ENCODE measurements around the gene RCOR2. TPM values are rescaled to one million over a fixed set of nuclear protein-coding genes. Genes with fewer than 3 reads are reported as not detected.

The RCOR2 gene
- total and polyA plus RNA-seq, 2 donors (not counting 1 experiment from before 2014, with no cell fraction given): not detected

DNA sequence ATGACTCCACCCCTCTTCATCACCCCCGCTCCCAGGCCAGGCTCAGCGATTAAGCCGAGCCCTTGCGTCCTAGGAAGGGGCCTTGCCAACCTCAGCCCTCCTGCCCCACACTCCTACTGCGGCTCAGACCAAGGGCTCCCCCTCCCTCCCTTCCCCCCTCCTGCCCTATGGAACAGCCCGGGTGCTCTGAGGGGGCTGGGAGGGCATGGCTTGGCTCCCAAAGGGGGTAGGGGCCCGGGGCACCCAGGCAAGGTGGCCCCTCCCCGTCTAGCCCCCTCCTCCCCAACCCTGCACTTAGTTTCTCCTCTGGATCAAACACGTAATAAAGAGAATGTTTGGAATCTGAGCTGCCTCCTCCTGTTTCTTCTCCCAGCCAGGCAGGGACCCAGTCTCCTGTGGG is 6.3 kb downstream of the RCOR2 start:
- no peak overlapping the region for H3K4me2 ChIP-seq (replicated peaks; ENCODE audit: low read depth, low read length, poor library complexity, severe bottlenecking)
- peaks cover 3 to 35% of the 10 kb centered on the region in 2 experiments for H3K36me3 ChIP-seq (replicated peaks in 1 of 2; ENCODE audit: control extremely low read depth in 1 of 2, control insufficient read depth in 1 of 2, extremely low read depth in 1 of 2, insufficient read depth in 2 of 2, low read length in 1 of 2)
- Mint-ChIP-seq H3K9me3 (ENCODE audit: insufficient read depth) (no peaks in the 10 kb centered on the region), H3K27ac (no peak overlapping the region), H3K4me1 (peaks cover 3% of the 10 kb centered on the region), H3K4me3 (no peak overlapping the region), H3K27me3 (peaks cover 6% of the 10 kb centered on the region)
- H3K9ac ChIP-seq (ENCODE audit: low read length): no peak overlapping the region
- H3K4me3 ChIP-seq (ENCODE audit: control extremely low read depth in 1 of 5, extremely low read depth in 1 of 5, insufficient read depth in 1 of 5, low read depth in 2 of 5, low read length in 4 of 5): no peak overlapping the region
- intact Hi-C loops (cut with micrococcal nuclease): no loop called here
- WGBS (ENCODE audit: insufficient coverage): 73% methylated on average over 5 of the region's 9 CpGs
- H3K4me1 ChIP-seq (ENCODE audit: control insufficient read depth in 2 of 2, insufficient read depth in 2 of 2, low read length in 2 of 2): peaks cover 2 to 4% of the 10 kb centered on the region in 2 donors
- H2AFZ ChIP-seq (ENCODE audit: insufficient read depth, low read depth, low read length, poor library complexity, severe bottlenecking): no peak overlapping the region
- H3K27ac ChIP-seq (ENCODE audit: low read length in 2 of 2): no peak overlapping the region
- no peak for DNase-seq
- ATAC-seq (ENCODE audit: low read depth): no peak
- peaks cover 0 to 14% (median 3%) of the 10 kb centered on the region in 4 experiments for H3K27me3 ChIP-seq (replicated peaks in 1 of 4; ENCODE audit: control extremely low read depth in 1 of 4, control insufficient read depth in 3 of 4, insufficient read depth in 4 of 4, low read length in 3 of 4)
- peaks cover 0 to 4% (median 0%) of the 10 kb centered on the region in 3 donors for H3K9me3 ChIP-seq (ENCODE audit: control extremely low read depth in 1 of 3, control insufficient read depth in 2 of 3, insufficient read depth in 1 of 3, low read length in 2 of 3)
- POLR2A ChIA-PET: no interaction called here
- TF ChIP-seq, protein P1, sequence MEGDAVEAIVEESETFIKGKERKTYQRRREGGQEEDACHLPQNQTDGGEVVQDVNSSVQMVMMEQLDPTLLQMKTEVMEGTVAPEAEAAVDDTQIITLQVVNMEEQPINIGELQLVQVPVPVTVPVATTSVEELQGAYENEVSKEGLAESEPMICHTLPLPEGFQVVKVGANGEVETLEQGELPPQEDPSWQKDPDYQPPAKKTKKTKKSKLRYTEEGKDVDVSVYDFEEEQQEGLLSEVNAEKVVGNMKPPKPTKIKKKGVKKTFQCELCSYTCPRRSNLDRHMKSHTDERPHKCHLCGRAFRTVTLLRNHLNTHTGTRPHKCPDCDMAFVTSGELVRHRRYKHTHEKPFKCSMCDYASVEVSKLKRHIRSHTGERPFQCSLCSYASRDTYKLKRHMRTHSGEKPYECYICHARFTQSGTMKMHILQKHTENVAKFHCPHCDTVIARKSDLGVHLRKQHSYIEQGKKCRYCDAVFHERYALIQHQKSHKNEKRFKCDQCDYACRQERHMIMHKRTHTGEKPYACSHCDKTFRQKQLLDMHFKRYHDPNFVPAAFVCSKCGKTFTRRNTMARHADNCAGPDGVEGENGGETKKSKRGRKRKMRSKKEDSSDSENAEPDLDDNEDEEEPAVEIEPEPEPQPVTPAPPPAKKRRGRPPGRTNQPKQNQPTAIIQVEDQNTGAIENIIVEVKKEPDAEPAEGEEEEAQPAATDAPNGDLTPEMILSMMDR (IDR thresholded peaks at IDR 0.05): no peak
- no peak for TF ChIP-seq EZH2 (IDR thresholded peaks at IDR 0.05; ENCODE audit: borderline replicate concordance, insufficient read depth, low read depth, low read length, poor library complexity, severe bottlenecking)
- no peaks in the 10 kb centered on the region for H3K79me2 ChIP-seq (ENCODE audit: control insufficient read depth, insufficient read depth, low read length)
- H4K20me1 ChIP-seq (ENCODE audit: control insufficient read depth, insufficient read depth, low read length, poor library complexity, severe bottlenecking): peaks cover 44% of the 10 kb centered on the region
- CTCF ChIA-PET: interaction anchor here (0.5 to 0.6 kb wide), 2 partner anchors 35 to 170 kb away, joined by 3 read pairs; no protein-coding TSS in a partner anchor

- no peak overlapping the region for H3K4me3 ChIP-seq (ENCODE audit: control extremely low read depth in 1 of 5, extremely low read depth in 1 of 5, insufficient read depth in 1 of 5, low read depth in 2 of 5, low read length in 4 of 5)
- intact Hi-C loops (cut with micrococcal nuclease): no loop called here
- Mint-ChIP-seq H3K9me3 (ENCODE audit: insufficient read depth) (no peaks in the 10 kb centered on the region), H3K4me3 (no peak overlapping the region), H3K27ac (no peak overlapping the region), H3K4me1 (no peaks in the 10 kb centered on the region), H3K27me3 (peaks cover 3% of the 10 kb centered on the region)
- ChIA-PET POLR2A (no interaction called here), CTCF (interaction anchor here (0.7 to 1.7 kb wide), 2 partner anchors 73 to 239 kb away, joined by 3 to 7 read pairs; no protein-coding TSS in a partner anchor)
- H3K4me2 ChIP-seq (replicated peaks; ENCODE audit: low read depth, low read length, poor library complexity, severe bottlenecking): no peak overlapping the region
- no peaks in the 10 kb centered on the region for H3K4me1 ChIP-seq (ENCODE audit: control insufficient read depth in 2 of 2, insufficient read depth in 2 of 2, low read length in 2 of 2)
- no peaks in the 10 kb centered on the region for H3K79me2 ChIP-seq (ENCODE audit: control insufficient read depth, insufficient read depth, low read length)
- H3K9me3 ChIP-seq (ENCODE audit: control extremely low read depth in 1 of 3, control insufficient read depth in 2 of 3, insufficient read depth in 1 of 3, low read length in 2 of 3): peaks cover 0 to 2% (median 0%) of the 10 kb centered on the region in 3 donors
- no peak overlapping the region for H3K9ac ChIP-seq (ENCODE audit: low read length)
- peaks cover 3 to 43% of the 10 kb centered on the region in 2 experiments for H3K36me3 ChIP-seq (replicated peaks in 1 of 2; ENCODE audit: control extremely low read depth in 1 of 2, control insufficient read depth in 1 of 2, extremely low read depth in 1 of 2, insufficient read depth in 2 of 2, low read length in 1 of 2)
- peaks cover 50% of the 10 kb centered on the region for H4K20me1 ChIP-seq (ENCODE audit: control insufficient read depth, insufficient read depth, low read length, poor library complexity, severe bottlenecking)
- TF ChIP-seq EZH2 (IDR thresholded peaks at IDR 0.05; ENCODE audit: borderline replicate concordance, insufficient read depth, low read depth, low read length, poor library complexity, severe bottlenecking): no peak
- TF ChIP-seq, protein P1 (IDR thresholded peaks at IDR 0.05): no peak
- DNase-seq (no peak), ATAC-seq (ENCODE audit: low read depth) (no peak)
- no peak overlapping the region for H2AFZ ChIP-seq (ENCODE audit: insufficient read depth, low read depth, low read length, poor library complexity, severe bottlenecking)
- H3K27ac ChIP-seq (ENCODE audit: low read length in 2 of 2): no peak overlapping the region
- 73% methylated on average over 9 of the region's 24 CpGs for WGBS (ENCODE audit: insufficient coverage)
- peaks cover 0 to 7% (median under 1%) of the 10 kb centered on the region in 4 experiments for H3K27me3 ChIP-seq (replicated peaks in 1 of 4; ENCODE audit: control extremely low read depth in 1 of 4, control insufficient read depth in 3 of 4, insufficient read depth in 4 of 4, low read length in 3 of 4)
These were observed 7.1 kb downstream of the RCOR2 start for GRCh38 chr11:63909591-63910506.
